Measurements from ENCODE around the gene KRT72.

Gene KRT72

GRCh38 chr12:52629281-52630007 lies 28.2 kb upstream of the KRT72 start:
- DNase-seq = no peak

GRCh38 chr12:52628841-52629240 lies 27.6 kb upstream of the KRT72 start:
- no peak for DNase-seq

- no peak for DNase-seq
Observed at GRCh38 chr12:52628111-52628507, 26.8 kb upstream of the KRT72 start.

- no peak for DNase-seq
Observed at GRCh38 chr12:52627395-52628110, 26.3 kb upstream of the KRT72 start.

GRCh38 chr12:52622349-52622748 lies 21.1 kb upstream of the KRT72 start:
- no peak for DNase-seq

GRCh38 chr12:52618866-52619265 lies 17.6 kb upstream of the KRT72 start:
- DNase-seq = no peak

- no peak for DNase-seq
Observed at GRCh38 chr12:52618216-52618615, 17.0 kb upstream of the KRT72 start, which contains the start of gene KRT73. TSS of gene KRT73 (minus strand) at chr12:52618559. CDS start at chr12:52618524, 35 bp downstream.

GRCh38 chr12:52617403-52617785 lies 16.1 kb upstream of the KRT72 start:
- no peak for DNase-seq

GRCh38 chr12:52616680-52617402 lies 15.6 kb upstream of the KRT72 start:
- no peak for DNase-seq

- no peak for DNase-seq
Observed at GRCh38 chr12:52615912-52616311, 14.6 kb upstream of the KRT72 start.

- no peak for DNase-seq
Observed at GRCh38 chr12:52615208-52615868, 14.1 kb upstream of the KRT72 start.

GRCh38 chr12:52614381-52615207 lies 13.3 kb upstream of the KRT72 start:
- DNase-seq = no peak

GRCh38 chr12:52613384-52614030 lies 12.2 kb upstream of the KRT72 start:
- DNase-seq = no peak

- DNase-seq = no peak
Observed at GRCh38 chr12:52612431-52613383, 11.4 kb upstream of the KRT72 start.

- DNase-seq = no peak
Observed at GRCh38 chr12:52611080-52611468, 9.8 kb upstream of the KRT72 start.

GRCh38 chr12:52608826-52609630 lies 7.8 kb upstream of the KRT72 start:
- no peak for DNase-seq

- no peak for DNase-seq
Observed at GRCh38 chr12:52608161-52608560, 6.9 kb upstream of the KRT72 start.

GRCh38 chr12:52607314-52607713 lies 6.1 kb upstream of the KRT72 start:
- DNase-seq = no peak

GRCh38 chr12:52606581-52607218 lies 5.4 kb upstream of the KRT72 start:
- DNase-seq = no peak

All from T1000 (cell line).